Right lobe of liver (tissue), 6 donors: ENCODE measurements around the gene MYD88. TPM values are rescaled to one million over a fixed set of nuclear protein-coding genes. Genes with fewer than 3 reads are reported as not detected.

ENCODE experiments used
- ATAC-seq, 4 donors: fragments of 200-7000 bp; cut with Tn5 transposase; one replicate each; pipeline ENCODE4 v1.9.1; 2020; ENCODE audit warnings: mild to moderate bottlenecking in 4 of 4, moderate library complexity in 4 of 4
- DNase-seq, 3 donors: peaks; one replicate each; pipeline ENCODE4 v3.0.0-alpha.2; 2020
- H3K27ac ChIP-seq, 3 donors: fragments of 200-600 bp; one replicate each; pipeline ENCODE4 v1.8.0; 2022
- H3K27me3 ChIP-seq, 2 donors: fragments of 200-600 bp; one replicate each; pipeline ENCODE4 v1.8.0; 2022
- H3K36me3 ChIP-seq, 4 donors: fragments of 200-600 bp; sonication (generic) in 1 of 4; one replicate each; pipeline versions ENCODE4 v1.5.1 to v1.8.0; 2017 to 2022; ENCODE audit warnings: control low read depth in 1 of 4
- H3K4me1 ChIP-seq, 4 donors: fragments of 200-600 bp; sonication (generic) in 1 of 4; one replicate each; pipeline versions ENCODE4 v1.5.1 to v1.8.0; 2017 to 2022; ENCODE audit warnings: control low read depth in 1 of 4
- H3K4me3 ChIP-seq, 3 donors: fragments of 200-600 bp; one replicate each; pipeline ENCODE4 v1.8.0; 2022
- H3K9me3 ChIP-seq, 4 donors: fragments of 200-600 bp; sonication (generic) in 1 of 4; one replicate each; pipeline versions ENCODE4 v1.5.1 to v1.8.0; 2017 to 2022; ENCODE audit warnings: control low read depth in 1 of 4
- CTCF ChIP-seq, 4 donors: fragments of 200-600 bp in 3 of 4; fragments of 450-650 bp in 1 of 4; IDR thresholded peaks; one replicate each; pipeline versions ENCODE4 v1.5.1 to v1.8.0; 2016 to 2022; ENCODE audit warnings: antibody characterized with exemption in 4 of 4, mild to moderate bottlenecking in 2 of 4
- POLR2A ChIP-seq: fragments of 450-650 bp; IDR thresholded peaks from one replicate; pipeline ENCODE4 v1.6.1; 2017; ENCODE audit warnings: antibody characterized with exemption, mild to moderate bottlenecking
- WGBS: methylation state at CpG from one replicate; pipeline ENCODE4 v1.1.6; 2018; ENCODE audit warnings: low coverage, low lambda C conversion rate; ENCODE audit not compliant: insufficient coverage; ENCODE audit errors: missing lambda C conversion rate; 5-methylcytosine and 5-hydroxymethylcytosine counted together
- intact Hi-C, 2 donors: fragments of 100-400 bp; cut with DNase I; formaldehyde crosslinking; loops; one replicate each; pipeline versions ENCODE4 v1.11.2 to v1.14.1; 2022
- total RNA-seq, 6 experiments: library from RNA; depleted of rRNA in 2 of 6; stranded (reverse); fragments of >200 nt in 2 of 6; fragmentation: NEBNext Ultra II Directional in 3 of 6; extraction: Animal tissue kit (Norgen Biotek cat#: 25700) in 3 of 6; gene quantifications; one replicate each; pipeline versions ENCODE4 v1.1.0 to v1.2.4, GENCODE V29; 2016 to 2023
- donor health status: DM: no; HTN: yes; CAD: no.
- donor health status: DM: no; HTN: no; CAD: no.
- donor health status: DM: no; HTN: no; CAD: no.
- donor health status: DM: no; HTN: yes; CAD: no.
- donor health status: DM: no; HTN: yes; CAD: no.

MYD88 gene
- total RNA-seq, 6 experiments from 2014 or later, result 24.3 to 57.3 (median 37.0) TPM

GRCh38 chr3:38126121-38126892, 12.2 kb upstream of the MYD88 start:
- no peak for ATAC-seq

GRCh38 chr3:38127611-38128302, 10.7 kb upstream of the MYD88 start:
- intact Hi-C loops, result loop anchor here in 1 of 2 donors (10.0 kb wide), 1 partner anchor 347 kb away; no protein-coding TSS in a partner anchor

More at GRCh38 chr3:38126121-38126892, 12.2 kb upstream of the MYD88 start:
- intact Hi-C loops, result loop anchor here in 1 of 2 donors (10.0 kb wide), 1 partner anchor 348 kb away; no protein-coding TSS in a partner anchor
- Histone ChIP-seq H3K27me3 (no peaks in the 10 kb centered on the region), H3K4me3 (no peak overlapping the region), H3K27ac (peak overlapping the region in 1 of 3 donors; percentile 90), H3K4me1 (peaks cover 0 to 86% (median 42%) of the 10 kb centered on the region in 4 donors), H3K9me3 (no peaks in the 10 kb centered on the region), H3K36me3 (peaks cover 0 to 94% (median 56%) of the 10 kb centered on the region in 4 donors)
- WGBS, result 86% methylated on average over 1 of the region's 6 CpGs
- TF ChIP-seq POLR2A (no peak), CTCF (IDR thresholded peaks at IDR 0.05) (no peak)
- DNase-seq, result peak; percentile 8 to 49 (median 35)

GRCh38 chr3:38128303-38128655, 10.2 kb upstream of the MYD88 start:
- Histone ChIP-seq H3K27ac (peak overlapping the region in 1 of 3 donors; percentile 90), H3K4me3 (no peak overlapping the region), H3K4me1 (peaks cover 0 to 86% (median 42%) of the 10 kb centered on the region in 4 donors), H3K9me3 (no peaks in the 10 kb centered on the region), H3K36me3 (peaks cover 0 to 91% (median 49%) of the 10 kb centered on the region in 4 donors), H3K27me3 (no peaks in the 10 kb centered on the region)
- DNase-seq, result no peak
- ATAC-seq, result no peak
- no peak for TF ChIP-seq POLR2A
- intact Hi-C loops, result loop anchor here in 1 of 2 donors (10.0 kb wide), 1 partner anchor 347 kb away; no protein-coding TSS in a partner anchor
- 33% methylated on average over 1 of the region's 1 CpG for WGBS

More at GRCh38 chr3:38127611-38128302, 10.7 kb upstream of the MYD88 start:
- ATAC-seq (no peak), DNase-seq (peak in 2 of 3 donors; percentile 12 to 38)
- WGBS, result 33% methylated on average over 4 of the region's 4 CpGs
- H3K27me3 ChIP-seq, result no peaks in the 10 kb centered on the region
- H3K4me3 ChIP-seq, result no peak overlapping the region
- H3K4me1 ChIP-seq, result peaks cover 0 to 86% (median 42%) of the 10 kb centered on the region in 4 donors
- H3K9me3 ChIP-seq, result no peaks in the 10 kb centered on the region
- TF ChIP-seq POLR2A (no peak), CTCF (IDR thresholded peaks at IDR 0.05) (no peak)
- H3K27ac ChIP-seq, result peak overlapping the region in 1 of 3 donors; percentile 90
- H3K36me3 ChIP-seq, result peaks cover 0 to 92% (median 51%) of the 10 kb centered on the region in 4 donors

GRCh38 chr3:38129058-38129457, 9.4 kb upstream of the MYD88 start:
- H3K4me1 ChIP-seq, result peaks cover 0 to 83% (median 43%) of the 10 kb centered on the region in 4 donors
- TF ChIP-seq CTCF (IDR thresholded peaks at IDR 0.05) (no peak), POLR2A (no peak)
- WGBS, result 60% methylated on average over 2 of the region's 5 CpGs

More at GRCh38 chr3:38129058-38129457, 9.4 kb upstream of the MYD88 start:
- peak in 1 of 4 donors; percentile 3 for ATAC-seq
- Histone ChIP-seq H3K27ac (peak overlapping the region in 2 of 3 donors; percentile 59 to 90), H3K4me3 (no peak overlapping the region), H3K36me3 (peaks cover 0 to 89% (median 47%) of the 10 kb centered on the region in 4 donors), H3K9me3 (no peaks in the 10 kb centered on the region), H3K27me3 (no peaks in the 10 kb centered on the region)
- intact Hi-C loops, result loop anchor here in 1 of 2 donors (10.0 kb wide), 1 partner anchor 346 kb away; no protein-coding TSS in a partner anchor
- peak; percentile 31 to 78 (median 69) for DNase-seq
